Loucy (cell line): ENCODE measurements around the gene DOK7.

Source experiments
- EZH2phosphoT487 ChIP-seq: fragments of 200-600 bp; IDR thresholded peaks from 2 replicates; pipeline ENCODE4 v1.6.1; 2018; ENCODE audit warnings: antibody characterized with exemption, mild to moderate bottlenecking, moderate library complexity, borderline replicate concordance
- TF ChIP-seq, protein P1 (sequence below): fragments of 200-600 bp; sonication (generic); conservative IDR thresholded peaks from 2 replicates; pipeline ENCODE4 v1.5.1; 2014; ENCODE audit warnings: mild to moderate bottlenecking, antibody characterized with exemption, low read length

- TF ChIP-seq EZH2phosphoT487 = no peak
- TF ChIP-seq, protein P1, sequence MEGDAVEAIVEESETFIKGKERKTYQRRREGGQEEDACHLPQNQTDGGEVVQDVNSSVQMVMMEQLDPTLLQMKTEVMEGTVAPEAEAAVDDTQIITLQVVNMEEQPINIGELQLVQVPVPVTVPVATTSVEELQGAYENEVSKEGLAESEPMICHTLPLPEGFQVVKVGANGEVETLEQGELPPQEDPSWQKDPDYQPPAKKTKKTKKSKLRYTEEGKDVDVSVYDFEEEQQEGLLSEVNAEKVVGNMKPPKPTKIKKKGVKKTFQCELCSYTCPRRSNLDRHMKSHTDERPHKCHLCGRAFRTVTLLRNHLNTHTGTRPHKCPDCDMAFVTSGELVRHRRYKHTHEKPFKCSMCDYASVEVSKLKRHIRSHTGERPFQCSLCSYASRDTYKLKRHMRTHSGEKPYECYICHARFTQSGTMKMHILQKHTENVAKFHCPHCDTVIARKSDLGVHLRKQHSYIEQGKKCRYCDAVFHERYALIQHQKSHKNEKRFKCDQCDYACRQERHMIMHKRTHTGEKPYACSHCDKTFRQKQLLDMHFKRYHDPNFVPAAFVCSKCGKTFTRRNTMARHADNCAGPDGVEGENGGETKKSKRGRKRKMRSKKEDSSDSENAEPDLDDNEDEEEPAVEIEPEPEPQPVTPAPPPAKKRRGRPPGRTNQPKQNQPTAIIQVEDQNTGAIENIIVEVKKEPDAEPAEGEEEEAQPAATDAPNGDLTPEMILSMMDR = no peak
Observed at GRCh38 chr4:3481783-3482393, 18.8 kb downstream of the DOK7 start.
